Muscle of leg (tissue), 11 donors: ENCODE measurements around the gene PINK1. TPM values are rescaled to one million over a fixed set of nuclear protein-coding genes. Genes with fewer than 3 reads are reported as not detected.
"Not testable (repeated sequence)": the region's sequence is repeated elsewhere in the genome, so short reads cannot be mapped to it uniquely, and the experiment has no call there.

ENCODE experiments used
- DNase-seq: peaks from one replicate; pipeline ENCODE4 v3.0.0; 2013
- H3K27ac ChIP-seq: one replicate; pipeline ENCODE4 v1.5.1; 2013; ENCODE audit warnings: mild to moderate bottlenecking, low read length, control low read depth
- H3K27me3 ChIP-seq: one replicate; pipeline ENCODE4 v1.6.1; 2013; ENCODE audit warnings: low read length; ENCODE audit not compliant: control insufficient read depth, insufficient read depth
- H3K36me3 ChIP-seq: one replicate; pipeline ENCODE4 v1.6.1; 2013; ENCODE audit warnings: low read length; ENCODE audit not compliant: control insufficient read depth, insufficient read depth
- H3K4me1 ChIP-seq: one replicate; pipeline ENCODE4 v1.6.1; 2013; ENCODE audit warnings: low read length; ENCODE audit not compliant: control insufficient read depth, insufficient read depth
- H3K4me3 ChIP-seq: one replicate; pipeline ENCODE4 v1.5.1; 2013; ENCODE audit warnings: low read length, control low read depth
- H3K9me3 ChIP-seq: replicated peaks from 2 replicates; pipeline ENCODE4 v1.6.1; 2013; ENCODE audit warnings: low read depth, low read length; ENCODE audit not compliant: control insufficient read depth
- WGBS: methylation state at CpG from one replicate; pipeline ENCODE4 v1.1.5; 2013; ENCODE audit warnings: missing lambda C conversion rate; ENCODE audit not compliant: insufficient coverage; 5-methylcytosine and 5-hydroxymethylcytosine counted together
- polyA plus RNA-seq, 8 donors: library from polyadenylated mRNA; unstranded; fragments of 120-200 nt; gene quantifications; one replicate each; pipeline versions ENCODE4 v1.2.1 to v1.2.3, GENCODE V29; 2013; ENCODE audit warnings: inconsistent platforms in 1 of 8, low replicate concordance in 1 of 8; ENCODE audit not compliant: insufficient read length in 8 of 8, insufficient read depth in 1 of 8
- total RNA-seq: library from RNA; stranded (reverse); fragments of 120-200 nt; gene quantifications from one replicate; pipeline ENCODE4 v1.2.4, GENCODE V29; 2013

The PINK1 gene
- total and polyA plus RNA-seq, 9 donors = 35.5 to 47.5 (median 40.5) TPM

GRCh38 chr1:20606801-20607570, 26.3 kb upstream of the PINK1 start:
- not testable (repeated sequence) for H3K4me3 ChIP-seq, H3K27ac ChIP-seq, DNase-seq, H3K27me3 ChIP-seq, H3K4me1 ChIP-seq, H3K9me3 ChIP-seq, H3K36me3 ChIP-seq
- WGBS = 0% methylated on average over 1 of the region's 7 CpGs

- no peak for DNase-seq
- WGBS = 43% methylated on average over 1 of the region's 6 CpGs
- H3K9me3 ChIP-seq = no peaks in the 10 kb centered on the region
- no peaks in the 10 kb centered on the region for H3K36me3 ChIP-seq
- H3K4me1 ChIP-seq = peaks cover 9% of the 10 kb centered on the region
- no peak overlapping the region for H3K27ac ChIP-seq
- no peaks in the 10 kb centered on the region for H3K27me3 ChIP-seq
- H3K4me3 ChIP-seq = no peak overlapping the region
Observed at GRCh38 chr1:20609541-20609940, 23.7 kb upstream of the PINK1 start.

GRCh38 chr1:20610970-20611369, 22.3 kb upstream of the PINK1 start:
- WGBS = no CpG with 5 or more reads among the region's 2 CpGs
- no peaks in the 10 kb centered on the region for H3K27me3 ChIP-seq
- no peak overlapping the region for H3K27ac ChIP-seq
- H3K9me3 ChIP-seq = no peaks in the 10 kb centered on the region
- no peak for DNase-seq
- no peak overlapping the region for H3K4me3 ChIP-seq
- H3K36me3 ChIP-seq = no peaks in the 10 kb centered on the region
- H3K4me1 ChIP-seq = peaks cover 9% of the 10 kb centered on the region

- Histone ChIP-seq H3K9me3 (no peaks in the 10 kb centered on the region), H3K36me3 (no peaks in the 10 kb centered on the region), H3K4me1 (peaks cover 14% of the 10 kb centered on the region), H3K4me3 (no peak overlapping the region), H3K27ac (no peak overlapping the region), H3K27me3 (no peaks in the 10 kb centered on the region)
- DNase-seq = no peak
- WGBS = 62% methylated on average over 2 of the region's 5 CpGs
Observed at GRCh38 chr1:20611652-20612051, 21.6 kb upstream of the PINK1 start.

GRCh38 chr1:20612221-20612746, 21.0 kb upstream of the PINK1 start:
- WGBS = 74% methylated on average over 5 of the region's 11 CpGs
- Histone ChIP-seq H3K4me1 (peaks cover 14% of the 10 kb centered on the region), H3K9me3 (no peaks in the 10 kb centered on the region), H3K4me3 (no peak overlapping the region), H3K27me3 (no peaks in the 10 kb centered on the region), H3K36me3 (no peaks in the 10 kb centered on the region), H3K27ac (no peak overlapping the region)
- DNase-seq = no peak

- whole genome bisulfite sequencing = 60% methylated on average over 1 of the region's 3 CpGs
- DNase-seq = no peak
- Histone ChIP-seq H3K4me3 (no peak overlapping the region), H3K27me3 (no peaks in the 10 kb centered on the region), H3K9me3 (no peaks in the 10 kb centered on the region), H3K4me1 (peaks cover 14% of the 10 kb centered on the region), H3K36me3 (no peaks in the 10 kb centered on the region), H3K27ac (no peak overlapping the region)
Observed at GRCh38 chr1:20614131-20614579, 19.1 kb upstream of the PINK1 start.

- DNase-seq = no peak
- H3K27ac ChIP-seq = no peak overlapping the region
- H3K9me3 ChIP-seq = no peaks in the 10 kb centered on the region
- no peak overlapping the region for H3K4me3 ChIP-seq
- 37% methylated on average over 12 of the region's 20 CpGs for WGBS
- peaks cover 9% of the 10 kb centered on the region for H3K4me1 ChIP-seq
- no peaks in the 10 kb centered on the region for H3K36me3 ChIP-seq
- no peaks in the 10 kb centered on the region for H3K27me3 ChIP-seq
Observed at GRCh38 chr1:20615946-20616846, 17.1 kb upstream of the PINK1 start.

- Histone ChIP-seq H3K4me3 (no peak overlapping the region), H3K36me3 (no peaks in the 10 kb centered on the region), H3K27ac (no peak overlapping the region), H3K4me1 (peaks cover 9% of the 10 kb centered on the region), H3K27me3 (no peaks in the 10 kb centered on the region), H3K9me3 (no peaks in the 10 kb centered on the region)
- DNase-seq = no peak
- no CpG with 5 or more reads among the region's 3 CpGs for WGBS
Observed at GRCh38 chr1:20616847-20617487, 16.3 kb upstream of the PINK1 start.

GRCh38 chr1:20618550-20618949, 14.7 kb upstream of the PINK1 start:
- WGBS = 73% methylated on average over 2 of the region's 4 CpGs
- no peaks in the 10 kb centered on the region for H3K36me3 ChIP-seq
- no peak for DNase-seq
- peaks cover 8% of the 10 kb centered on the region for H3K4me1 ChIP-seq
- no peak overlapping the region for H3K4me3 ChIP-seq
- no peaks in the 10 kb centered on the region for H3K9me3 ChIP-seq
- no peaks in the 10 kb centered on the region for H3K27me3 ChIP-seq
- H3K27ac ChIP-seq = no peak overlapping the region

GRCh38 chr1:20619999-20620398, 13.3 kb upstream of the PINK1 start:
- H3K9me3 ChIP-seq = no peaks in the 10 kb centered on the region
- 55% methylated on average over 1 of the region's 1 CpG for WGBS
- H3K27me3 ChIP-seq = no peaks in the 10 kb centered on the region
- no peaks in the 10 kb centered on the region for H3K36me3 ChIP-seq
- no peak for DNase-seq
- H3K4me3 ChIP-seq = no peak overlapping the region
- H3K4me1 ChIP-seq = peaks cover 5% of the 10 kb centered on the region
- no peak overlapping the region for H3K27ac ChIP-seq
